CD4-positive, alpha-beta T cell treated with Interleukin-15 for 4 hours (primary cell): Measurements from ENCODE around the gene GSTM1.
"Not testable (repeated sequence)": the region's sequence is repeated elsewhere in the genome, so short reads cannot be mapped to it uniquely, and the experiment has no call there.

Experiments
- DNase-seq: peaks from one replicate; pipeline ENCODE4 v3.0.0-alpha.2; 2020; ENCODE audit warnings: low spot score

GSTM1 gene

GRCh38 chr1:109659997-109660690 lies 27.5 kb upstream of the GSTM1 start:
- DNase-seq: no peak

- DNase-seq: not testable (repeated sequence)
Measured at GRCh38 chr1:109660691-109661026, 27.0 kb upstream of the GSTM1 start.

- DNase-seq: no peak
Measured at GRCh38 chr1:109661391-109661790, 26.2 kb upstream of the GSTM1 start.

GRCh38 chr1:109664671-109665070 lies 22.9 kb upstream of the GSTM1 start:
- no peak for DNase-seq

GRCh38 chr1:109667452-109668122 lies 20.0 kb upstream of the GSTM1 start, which contains the start of gene GSTM2:
GSTM2 (plus strand) TSS chr1:109668057; CDS start chr1:109668116, 59 bp downstream.
- peak; percentile 60 for DNase-seq

DNA sequence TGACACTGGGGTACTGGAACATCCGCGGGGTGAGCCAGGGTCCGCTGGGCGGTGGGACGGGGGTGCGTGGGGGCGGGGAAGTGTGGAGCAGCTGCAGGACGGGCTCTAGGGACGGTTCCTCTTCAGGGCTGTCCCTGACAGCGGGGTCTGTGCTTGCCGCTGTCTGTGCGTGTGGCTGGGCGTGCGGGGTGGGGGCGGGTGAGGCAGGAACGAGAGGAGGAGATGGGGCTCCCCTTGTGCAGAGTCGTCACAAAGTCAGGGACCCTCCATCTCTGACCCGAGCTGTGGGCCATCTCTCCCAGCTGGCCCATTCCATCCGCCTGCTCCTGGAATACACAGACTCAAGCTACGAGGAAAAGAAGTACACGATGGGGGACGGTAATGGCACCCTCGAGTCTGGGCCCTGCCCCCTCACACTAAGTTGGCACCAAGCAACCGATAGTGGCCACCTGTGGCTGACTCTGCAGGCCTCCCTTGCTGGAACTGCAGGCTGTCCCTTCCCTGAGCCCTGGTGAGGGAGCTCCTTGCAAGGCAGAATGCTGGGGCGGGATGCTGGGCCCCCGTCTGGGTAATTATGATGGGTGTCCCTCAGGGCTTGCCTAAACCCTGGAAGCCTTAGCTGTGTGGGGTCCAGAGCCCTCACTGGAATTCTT lies 19.4 kb upstream of the GSTM1 start:
- no peak for DNase-seq

- no peak for DNase-seq
Measured at GRCh38 chr1:109669246-109669948, 18.2 kb upstream of the GSTM1 start.

GRCh38 chr1:109669949-109670302 lies 17.7 kb upstream of the GSTM1 start:
- not testable (repeated sequence) for DNase-seq

GRCh38 chr1:109671067-109671466 lies 16.6 kb upstream of the GSTM1 start:
- DNase-seq: no peak

DNA sequence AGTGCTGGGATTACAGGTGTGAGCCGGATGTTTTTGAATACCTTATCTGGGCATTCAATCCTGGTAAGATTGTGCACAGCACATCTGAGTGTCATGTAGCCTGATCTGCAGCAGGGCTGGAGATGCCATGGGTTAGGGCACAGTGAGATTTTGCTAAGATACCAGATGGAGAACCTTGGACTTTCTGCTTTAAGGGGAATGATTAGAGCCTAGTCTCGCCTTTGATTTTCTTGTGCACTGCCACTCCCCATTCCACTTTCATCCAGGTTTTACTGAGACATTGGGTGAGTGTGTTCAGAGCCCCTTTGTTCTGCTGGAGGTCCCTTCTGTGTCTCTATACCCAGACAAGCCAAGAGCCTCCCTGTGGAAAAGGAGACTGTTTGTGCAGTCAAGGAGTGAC lies 13.8 kb upstream of the GSTM1 start:
- DNase-seq: not testable (repeated sequence)

DNA sequence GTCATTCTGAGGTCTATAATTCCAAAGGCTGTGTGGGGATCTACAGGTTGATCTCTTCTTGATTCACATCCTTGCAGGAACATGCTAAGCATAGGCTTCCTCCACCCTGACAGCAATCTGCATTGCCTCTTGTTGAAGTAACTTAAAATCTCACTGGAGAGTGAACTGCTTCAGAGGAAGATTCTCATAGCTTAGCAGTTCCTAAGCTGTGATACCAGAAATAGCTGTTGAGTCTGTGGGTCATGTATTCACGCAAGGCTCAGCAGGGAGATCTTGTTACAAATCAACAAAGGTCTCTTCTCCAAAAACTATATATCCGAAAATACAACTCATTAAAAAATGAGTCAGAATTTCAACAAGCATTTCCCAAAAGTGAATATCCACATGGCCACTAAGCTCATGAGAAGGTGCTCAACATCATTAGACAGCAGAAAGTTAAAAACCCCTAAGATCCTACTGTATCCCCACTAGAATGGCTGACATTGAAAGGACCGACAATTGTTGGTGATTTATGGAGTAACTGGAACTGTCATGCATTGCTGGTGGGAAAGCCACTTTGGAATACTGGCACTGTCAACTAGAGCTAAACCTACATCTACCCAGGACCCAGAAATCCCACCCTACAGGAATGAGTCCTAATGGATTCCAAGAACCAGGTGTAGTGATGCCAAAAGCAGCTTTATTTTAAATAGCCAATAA lies 10.8 kb upstream of the GSTM1 start:
- DNase-seq: not testable (repeated sequence)

GRCh38 chr1:109677459-109677858 lies 10.2 kb upstream of the GSTM1 start:
- no peak for DNase-seq

GRCh38 chr1:109678637-109679036 lies 9.0 kb upstream of the GSTM1 start:
- DNase-seq: not testable (repeated sequence)

GRCh38 chr1:109684777-109685176 lies 2.8 kb upstream of the GSTM1 start:
- not testable (repeated sequence) for DNase-seq

- not testable (repeated sequence) for DNase-seq
Measured at GRCh38 chr1:109685399-109685798, 2.2 kb upstream of the GSTM1 start.

DNA sequence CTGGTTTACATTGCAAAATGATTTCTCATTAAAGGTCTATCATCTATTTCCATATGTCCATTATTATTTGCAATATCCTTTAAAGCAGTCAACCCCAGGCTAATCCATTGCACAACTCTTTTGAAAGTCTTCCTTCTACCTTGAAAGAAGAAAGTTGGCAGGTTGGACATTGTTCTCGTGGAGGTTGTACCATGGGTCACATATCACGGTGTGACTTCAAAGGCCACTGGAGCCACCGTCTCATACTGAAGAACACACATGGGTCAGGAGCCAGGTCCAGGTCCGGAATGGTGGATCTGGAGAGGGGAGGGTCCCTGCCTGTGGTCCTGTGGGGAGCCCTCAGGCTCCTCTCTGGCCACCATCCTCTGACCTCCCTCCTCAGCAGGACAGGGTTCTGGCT lies 1.7 kb upstream of the GSTM1 start:
- not testable (repeated sequence) for DNase-seq

DNA sequence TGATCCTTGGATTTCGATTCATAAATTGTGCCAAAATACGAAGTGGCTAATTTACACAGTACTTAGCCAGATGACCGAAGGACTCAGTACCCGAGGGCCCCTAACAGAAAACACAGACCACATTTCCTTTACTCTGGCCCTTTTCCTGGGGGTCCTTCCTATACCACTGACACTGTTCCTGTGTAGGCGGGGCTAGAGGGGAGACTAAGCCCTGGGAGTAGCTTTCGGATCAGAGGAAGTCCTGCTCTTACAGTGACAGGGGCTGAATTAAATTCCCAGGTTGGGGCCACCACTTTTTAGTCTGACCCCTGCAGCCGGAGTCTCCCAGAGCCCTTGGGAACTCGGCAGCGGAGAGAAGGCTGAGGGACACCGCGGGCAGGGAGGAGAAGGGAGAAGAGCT lies 508 bp upstream of the GSTM1 start:
- not testable (repeated sequence) for DNase-seq

- DNase-seq: no peak
Measured at GRCh38 chr1:109689844-109690405, 2.3 kb downstream of the GSTM1 start.

DNA sequence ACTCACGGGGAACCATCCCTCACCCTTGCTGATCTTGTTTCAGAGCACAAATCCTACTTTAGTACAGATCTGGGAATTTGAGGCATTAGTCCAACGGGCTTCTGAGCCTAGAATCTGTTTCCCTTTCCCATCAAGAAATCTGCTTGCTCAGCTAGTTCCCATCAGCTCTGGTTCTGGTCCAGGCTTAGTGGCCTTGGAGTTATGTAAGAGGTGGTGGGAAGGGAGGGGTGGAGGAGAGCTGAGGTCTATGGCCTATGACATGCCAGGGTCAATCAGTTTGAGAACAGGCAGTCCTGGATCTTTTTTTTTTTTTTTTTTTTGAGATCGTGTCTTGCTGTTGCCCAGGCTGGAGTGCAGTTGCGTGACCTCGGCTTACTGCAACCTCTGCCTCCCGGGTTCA lies 4.1 kb downstream of the GSTM1 start:
- DNase-seq: no peak

GRCh38 chr1:109694400-109694799 lies 6.8 kb downstream of the GSTM1 start:
- not testable (repeated sequence) for DNase-seq

DNA sequence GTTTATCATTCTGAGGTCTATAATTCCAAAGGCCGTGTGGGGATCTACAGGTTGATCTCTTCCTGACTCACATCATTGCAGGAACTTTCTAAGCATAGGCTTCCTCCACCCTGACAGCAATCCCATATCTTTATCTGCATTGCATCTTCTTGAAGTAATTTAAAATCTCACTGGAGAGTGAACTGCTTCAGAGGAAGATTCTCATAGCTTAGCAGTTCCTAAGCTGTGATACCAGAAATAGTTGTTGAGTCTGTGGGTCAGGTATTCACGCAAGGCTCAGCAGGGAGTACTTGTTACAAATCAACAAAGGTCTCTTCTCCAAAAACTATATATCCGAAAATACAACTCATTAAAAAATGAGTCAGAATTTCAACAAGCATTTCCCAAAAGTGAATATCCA lies 7.5 kb downstream of the GSTM1 start:
- not testable (repeated sequence) for DNase-seq

DNA sequence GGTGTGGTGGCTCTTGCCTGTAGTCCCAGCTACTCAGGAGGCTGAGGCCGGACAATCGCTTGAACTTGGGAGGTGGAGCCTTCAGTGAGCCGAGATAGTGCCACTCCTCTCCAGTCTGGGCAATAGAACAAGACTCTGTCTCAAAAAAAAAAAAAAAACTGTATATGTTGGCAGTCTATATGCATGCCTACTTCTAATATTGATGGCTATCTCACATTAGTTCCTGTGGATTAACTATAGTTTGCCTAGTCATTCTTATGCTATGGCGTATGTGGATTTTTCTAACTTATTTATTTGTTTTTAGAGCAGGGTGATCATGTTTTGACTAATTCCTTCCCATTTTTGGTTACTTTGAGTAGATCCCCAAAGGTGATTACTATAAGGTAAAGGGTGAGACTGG lies 9.4 kb downstream of the GSTM1 start:
- no peak for DNase-seq
